GM12874 (cell line): ENCODE results near the gene SLC26A1.

ENCODE experiments used
- CTCF ChIP-seq: IDR thresholded peaks from 2 replicates; pipeline ENCODE4 v1.5.1; 2011; ENCODE audit warnings: low read depth, mild to moderate bottlenecking, control low read depth, low read length, moderate library complexity; ENCODE audit not compliant: insufficient read depth

Gene SLC26A1

GRCh38 chr4:949656-950055 is 43.5 kb downstream of the SLC26A1 start:
- no peak for TF ChIP-seq CTCF

- no peak for TF ChIP-seq CTCF
These were observed 44.3 kb downstream of the SLC26A1 start for GRCh38 chr4:948936-949300.

GRCh38 chr4:948101-948935 is 44.9 kb downstream of the SLC26A1 start:
- TF ChIP-seq CTCF: no peak

GRCh38 chr4:947491-947971 is 45.7 kb downstream of the SLC26A1 start:
- TF ChIP-seq CTCF: no peak

GRCh38 chr4:946517-947471 is 46.4 kb downstream of the SLC26A1 start:
- no peak for TF ChIP-seq CTCF

GRCh38 chr4:946103-946450 is 47.1 kb downstream of the SLC26A1 start:
- TF ChIP-seq CTCF: no peak
